AG08396 (cell line): ENCODE results near the gene CREB3L2.

Experiments
- DNase-seq: peaks from one replicate; pipeline ENCODE4 v3.0.0; 2012; ENCODE audit warnings: low spot score, mixed read lengths

CREB3L2 gene

GRCh38 chr7:137951700-137952425, 50.0 kb downstream of the CREB3L2 start:
- DNase-seq = no peak

GRCh38 chr7:137950967-137951366, 50.9 kb downstream of the CREB3L2 start:
- no peak for DNase-seq

- DNase-seq = no peak
Measured at GRCh38 chr7:137950263-137950621, 51.6 kb downstream of the CREB3L2 start.

GRCh38 chr7:137949416-137950262, 52.2 kb downstream of the CREB3L2 start:
- no peak for DNase-seq

- DNase-seq = no peak
Measured at GRCh38 chr7:137948845-137949330, 53.0 kb downstream of the CREB3L2 start.

- DNase-seq = no peak
Measured at GRCh38 chr7:137948083-137948844, 53.6 kb downstream of the CREB3L2 start.

- no peak for DNase-seq
Measured at GRCh38 chr7:137947046-137947445, 54.8 kb downstream of the CREB3L2 start.

- no peak for DNase-seq
Measured at GRCh38 chr7:137946011-137946410, 55.9 kb downstream of the CREB3L2 start.

- no peak for DNase-seq
Measured at GRCh38 chr7:137944168-137944567, 57.7 kb downstream of the CREB3L2 start.

- peak; percentile 48 for DNase-seq
Measured at GRCh38 chr7:137943132-137943551, 58.7 kb downstream of the CREB3L2 start.

- DNase-seq = no peak
Measured at GRCh38 chr7:137942484-137943115, 59.3 kb downstream of the CREB3L2 start.

GRCh38 chr7:137940656-137941518, 61.0 kb downstream of the CREB3L2 start:
- no peak for DNase-seq

- no peak for DNase-seq
Measured at GRCh38 chr7:137940218-137940617, 61.7 kb downstream of the CREB3L2 start.

GRCh38 chr7:137937202-137937560, 64.7 kb downstream of the CREB3L2 start:
- DNase-seq = peak; percentile 29

- no peak for DNase-seq
Measured at GRCh38 chr7:137936509-137937201, 65.2 kb downstream of the CREB3L2 start.

- DNase-seq = no peak
Measured at GRCh38 chr7:137935884-137936508, 65.9 kb downstream of the CREB3L2 start.

- DNase-seq = no peak
Measured at GRCh38 chr7:137934941-137935883, 66.7 kb downstream of the CREB3L2 start.

- no peak for DNase-seq
Measured at GRCh38 chr7:137934176-137934826, 67.6 kb downstream of the CREB3L2 start.
